ENCODE measurements around the gene PPARGC1A.

PPARGC1A gene

DNA sequence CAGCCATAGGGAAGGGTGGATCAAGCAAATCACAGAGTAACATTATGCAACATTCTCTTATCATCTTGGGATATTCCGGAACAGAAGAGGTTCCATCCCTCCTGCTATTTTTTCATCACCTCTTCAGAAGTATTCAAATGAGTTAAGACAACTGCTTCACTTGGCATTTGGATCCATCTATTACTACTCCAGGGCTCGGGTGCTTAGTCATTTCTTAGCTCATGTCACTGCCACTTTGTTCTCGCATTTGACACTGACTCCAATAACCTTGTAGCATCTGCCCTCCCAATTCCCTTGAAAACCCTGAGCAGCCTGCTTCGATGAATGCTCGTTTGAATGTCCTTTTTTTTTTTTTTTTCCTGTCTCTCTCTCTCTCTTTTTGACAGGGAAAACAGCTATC lies 114.9 kb downstream of the PPARGC1A start:
- DNase-seq (ENCODE audit: low spot score): no peak

GRCh38 chr4:23773884-23774636 lies 115.8 kb downstream of the PPARGC1A start:
- no peak for DNase-seq (ENCODE audit: low spot score)

GRCh38 chr4:23770011-23770410 lies 119.8 kb downstream of the PPARGC1A start:
- DNase-seq (ENCODE audit: low spot score): no peak

GRCh38 chr4:23769406-23769805 lies 120.4 kb downstream of the PPARGC1A start:
- DNase-seq (ENCODE audit: low spot score): no peak

DNA sequence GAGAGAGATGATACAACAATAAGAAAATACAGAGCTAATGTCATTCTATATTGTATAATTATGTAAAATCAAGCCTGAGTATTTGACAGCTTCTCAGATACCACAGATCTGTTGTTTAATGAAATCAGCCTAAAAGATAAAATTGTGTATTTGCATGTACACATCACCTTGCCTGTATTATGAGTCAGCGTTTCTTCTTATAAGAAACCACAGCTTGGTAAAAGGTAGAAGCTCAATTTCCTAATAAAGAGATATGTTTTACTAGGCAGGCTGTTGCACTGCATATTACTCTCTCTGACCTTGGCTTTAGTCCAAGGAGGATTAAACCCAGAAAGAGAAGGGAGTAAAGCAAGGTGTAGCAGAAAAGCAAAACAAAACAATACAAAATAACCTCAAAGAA lies 121.3 kb downstream of the PPARGC1A start:
- no peak for DNase-seq (ENCODE audit: low spot score)

- no peak for DNase-seq (ENCODE audit: low spot score)
Observed at GRCh38 chr4:23766344-23766743, 123.5 kb downstream of the PPARGC1A start.

DNA sequence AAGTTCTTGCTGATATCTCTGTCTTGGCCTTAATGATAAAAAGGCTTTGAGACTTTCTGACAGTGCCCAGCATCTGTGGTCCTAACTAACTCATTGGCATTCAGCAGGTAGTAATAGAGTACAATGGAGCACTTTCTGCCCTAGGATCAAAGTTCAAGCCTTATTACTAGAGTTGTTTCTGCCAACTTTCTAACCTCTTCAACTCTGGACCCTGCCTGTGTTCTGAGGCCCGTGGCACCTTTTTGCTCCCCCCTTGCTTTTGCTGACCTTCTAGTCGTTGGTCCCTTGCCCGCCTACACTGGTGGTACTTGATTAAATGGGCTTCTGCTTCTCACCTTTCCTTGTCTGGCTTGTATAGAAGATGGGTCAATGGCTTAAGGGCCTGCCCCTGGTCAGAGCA lies 126.3 kb downstream of the PPARGC1A start:
- DNase-seq (ENCODE audit: low spot score): no peak

DNA sequence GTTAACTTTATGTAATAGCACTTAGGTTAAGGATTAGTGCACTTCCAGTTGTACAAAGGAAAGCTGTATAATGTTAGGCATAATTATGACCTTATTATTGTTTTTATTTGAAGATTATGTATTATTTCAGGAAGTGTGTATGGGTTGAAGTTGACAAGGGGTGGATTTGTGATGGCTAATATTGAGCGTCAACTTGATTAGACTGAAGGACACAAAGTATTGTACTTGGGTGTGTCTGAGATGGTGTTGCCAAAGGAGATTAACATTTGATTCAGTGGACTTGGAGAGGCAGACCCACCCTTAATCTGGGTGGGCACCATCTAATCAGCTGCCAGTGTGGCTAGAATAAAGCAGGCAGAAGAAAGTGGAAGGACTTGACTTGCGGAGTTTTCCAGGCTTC lies 127.3 kb downstream of the PPARGC1A start:
- no peak for DNase-seq (ENCODE audit: low spot score)

DNA sequence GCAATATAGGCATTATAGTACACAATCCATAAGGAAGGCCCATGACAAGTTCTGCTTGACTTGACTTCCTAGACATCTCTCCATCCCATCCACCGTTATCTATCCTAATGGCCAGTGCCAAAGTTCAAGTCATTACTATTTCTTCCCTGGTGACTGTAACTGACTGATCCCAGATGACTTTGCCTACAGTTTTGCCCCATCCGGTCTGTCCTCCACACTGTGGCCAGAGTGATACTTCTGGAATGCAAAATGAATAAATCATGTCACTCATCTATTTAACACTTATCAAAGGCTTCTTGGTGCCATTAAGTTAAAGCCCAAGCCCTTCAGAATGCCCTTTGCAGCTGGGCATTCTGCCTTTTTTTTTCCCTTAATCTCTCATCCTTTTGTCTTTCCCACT lies 130.8 kb downstream of the PPARGC1A start:
- DNase-seq (ENCODE audit: low spot score): no peak

DNA sequence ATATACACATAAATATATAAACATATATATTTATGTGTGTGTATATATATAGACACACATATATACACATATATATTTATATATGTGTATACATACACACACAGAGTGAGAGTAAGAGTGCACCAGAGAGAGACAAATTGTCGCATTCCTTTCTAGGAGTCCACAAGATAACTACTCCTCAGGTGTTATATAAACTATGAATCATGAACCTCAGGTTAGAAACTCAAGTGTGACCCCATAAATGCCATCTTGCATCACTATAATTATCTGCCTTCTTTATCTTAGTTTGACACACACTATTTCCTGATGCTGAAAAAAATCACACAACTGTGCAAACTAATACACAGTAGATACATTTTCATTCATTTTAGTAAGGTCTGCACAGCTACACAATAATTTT lies 135.2 kb downstream of the PPARGC1A start:
- DNase-seq (ENCODE audit: low spot score): no peak

- DNase-seq (ENCODE audit: low spot score): no peak
Observed at GRCh38 chr4:23750125-23750524, 139.7 kb downstream of the PPARGC1A start.

- DNase-seq (ENCODE audit: low spot score): no peak
Observed at GRCh38 chr4:23747281-23747735, 142.5 kb downstream of the PPARGC1A start.

GRCh38 chr4:23746672-23747071 lies 143.2 kb downstream of the PPARGC1A start:
- no peak for DNase-seq (ENCODE audit: low spot score)

GRCh38 chr4:23746027-23746426 lies 143.8 kb downstream of the PPARGC1A start:
- no peak for DNase-seq (ENCODE audit: low spot score)

DNA sequence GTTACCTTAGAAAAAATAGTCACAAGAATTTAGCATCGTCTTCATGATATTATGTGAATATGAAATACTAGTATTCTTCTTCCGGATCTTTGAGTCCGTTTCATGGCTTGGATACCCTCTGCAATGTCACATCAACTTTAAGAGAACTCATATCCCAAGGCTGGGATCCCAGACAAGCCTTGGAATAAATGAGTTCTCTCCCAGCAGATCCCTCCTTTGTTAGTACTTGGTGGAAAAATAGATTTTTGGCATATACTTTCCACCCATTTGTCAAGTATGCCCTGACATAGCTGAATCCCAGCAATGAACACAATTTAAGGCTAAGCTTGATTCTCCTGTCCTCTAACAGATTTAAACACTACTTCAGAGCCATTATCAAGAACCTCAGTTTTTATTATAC lies 144.5 kb downstream of the PPARGC1A start:
- DNase-seq (ENCODE audit: low spot score): no peak
